Vagina (tissue), 2 donors: Measurements from ENCODE around the gene OR2T3.
"Not testable (repeated sequence)": the region's sequence is repeated elsewhere in the genome, so short reads cannot be mapped to it uniquely, and the experiment has no call there.

Experiments used
- CTCF ChIP-seq, 3 experiments: fragments of 450-650 bp in 2 of 3; fragments of 200-600 bp in 1 of 3; sonication (generic) in 1 of 3; IDR thresholded peaks; one replicate each; pipeline ENCODE4 v1.5.1; 2017 to 2019; ENCODE audit warnings: antibody characterized with exemption in 3 of 3, mild to moderate bottlenecking in 2 of 3, moderate library complexity in 2 of 3
- POLR2A ChIP-seq, 2 donors: fragments of 450-650 bp; IDR thresholded peaks; one replicate each; pipeline ENCODE4 v1.6.1; 2017; ENCODE audit warnings: antibody characterized with exemption in 2 of 2, mild to moderate bottlenecking in 2 of 2, moderate library complexity in 2 of 2

- not testable (repeated sequence) for TF ChIP-seq CTCF, POLR2A (IDR thresholded peaks at IDR 0.05)
Observed at GRCh38 chr1:248449821-248450465, 23.2 kb upstream of the OR2T3 start.
